HG02852 (cell line): Measurements from ENCODE around the gene MAPK1.

Experiments used
- ATAC-seq: cut with Tn5 transposase; IDR thresholded peaks from one replicate; pipeline ENCODE4 v1.9.1; 2021; ENCODE audit warnings: mild to moderate bottlenecking, moderate library complexity; ENCODE audit not compliant: unreplicated experiment

Gene MAPK1

DNA sequence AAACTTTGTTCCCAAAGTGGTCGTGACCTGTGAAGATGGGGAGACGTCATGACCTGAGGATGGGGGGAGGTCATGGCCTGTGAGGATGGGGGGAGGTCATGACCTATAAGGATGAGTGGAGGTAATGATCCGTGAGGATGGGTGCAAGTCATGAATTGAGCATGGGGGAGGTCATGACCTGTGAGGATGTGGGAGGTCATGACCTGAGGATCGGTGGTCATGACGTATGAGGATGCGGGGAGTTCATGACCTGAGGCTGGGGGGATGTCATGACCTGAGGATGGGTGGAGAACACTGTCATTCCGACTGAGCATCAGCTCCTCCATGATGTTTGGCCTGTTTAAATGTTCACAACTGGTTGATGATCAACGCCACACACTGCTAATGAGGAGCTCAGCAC, 157.8 kb downstream of the MAPK1 start:
- no peak for ATAC-seq

DNA sequence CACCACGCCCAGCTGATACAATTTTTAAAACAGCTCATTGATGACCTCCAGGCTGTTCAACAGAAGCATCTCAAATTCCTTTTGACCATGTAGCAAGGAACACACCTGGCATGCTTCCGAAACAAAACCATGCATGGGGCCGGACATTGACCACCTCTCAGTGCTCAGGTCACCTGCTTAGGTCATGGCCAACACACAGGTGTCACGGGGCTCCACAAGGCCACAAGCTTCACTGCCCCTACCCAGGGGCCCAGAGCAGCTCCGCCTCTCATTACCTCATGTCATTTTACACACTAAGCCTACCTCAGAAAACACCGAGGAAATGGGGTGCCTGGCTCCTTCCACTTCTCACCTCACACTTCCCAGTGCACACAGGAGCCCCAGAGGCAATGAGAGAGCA, 158.5 kb downstream of the MAPK1 start:
- ATAC-seq, result no peak

DNA sequence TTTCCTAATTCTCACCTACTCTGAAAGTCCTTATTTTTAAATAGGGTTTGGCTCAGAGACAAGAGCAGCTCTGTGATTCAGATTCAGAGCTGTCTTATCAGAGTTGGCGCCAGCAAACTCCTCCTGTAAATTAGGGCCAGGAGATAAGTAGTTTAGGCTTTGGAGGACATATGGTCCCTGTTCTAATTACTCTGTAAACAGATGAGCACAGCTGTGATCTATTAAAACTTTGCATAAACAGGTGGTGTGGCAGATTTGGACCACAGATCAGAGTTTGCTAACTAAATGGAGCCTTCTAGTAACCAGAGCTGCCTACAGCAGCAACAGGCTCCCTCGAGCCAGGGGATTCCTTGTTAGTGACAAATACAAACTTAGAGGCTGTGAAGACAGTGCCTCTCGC, 159.8 kb downstream of the MAPK1 start:
- no peak for ATAC-seq
